Fibroblast of pulmonary artery (primary cell): ENCODE results near the gene VPS35L.

Experiments used
- DNase-seq: peaks from one replicate; pipeline ENCODE4 v3.0.0-alpha.2; 2010; ENCODE audit warnings: low read depth
- H3K4me3 ChIP-seq: replicated peaks from 2 replicates; pipeline ENCODE4 v1.5.1; 2011; ENCODE audit warnings: low read depth, mild to moderate bottlenecking, control low read depth, low read length, moderate library complexity
- TF ChIP-seq, protein P1 (sequence below): IDR thresholded peaks from 2 replicates; pipeline ENCODE4 v1.5.1; 2011; ENCODE audit warnings: mild to moderate bottlenecking, control low read depth, low read length, inconsistent platforms; ENCODE audit errors: missing control alignments

Gene VPS35L

DNA sequence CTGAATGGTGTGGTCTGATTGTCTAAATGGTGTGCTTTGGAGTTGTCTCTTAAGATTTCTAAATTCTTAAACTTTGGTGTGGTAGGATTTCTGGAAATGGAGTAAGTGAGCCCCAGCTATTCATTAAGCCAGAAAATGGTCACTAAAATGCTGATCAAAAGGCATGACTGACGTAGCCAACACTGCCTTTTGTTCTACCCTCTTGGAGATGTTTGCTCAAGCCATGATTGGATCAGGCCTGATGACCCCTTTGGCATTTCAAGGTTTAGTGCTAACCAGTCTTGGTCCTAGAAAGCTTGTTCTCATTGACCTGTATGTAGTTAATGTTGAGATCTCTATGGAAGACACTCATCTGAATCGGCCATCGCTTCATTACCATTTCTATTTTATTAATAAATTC, 94.5 kb downstream of the VPS35L start:
- TF ChIP-seq, protein P1, sequence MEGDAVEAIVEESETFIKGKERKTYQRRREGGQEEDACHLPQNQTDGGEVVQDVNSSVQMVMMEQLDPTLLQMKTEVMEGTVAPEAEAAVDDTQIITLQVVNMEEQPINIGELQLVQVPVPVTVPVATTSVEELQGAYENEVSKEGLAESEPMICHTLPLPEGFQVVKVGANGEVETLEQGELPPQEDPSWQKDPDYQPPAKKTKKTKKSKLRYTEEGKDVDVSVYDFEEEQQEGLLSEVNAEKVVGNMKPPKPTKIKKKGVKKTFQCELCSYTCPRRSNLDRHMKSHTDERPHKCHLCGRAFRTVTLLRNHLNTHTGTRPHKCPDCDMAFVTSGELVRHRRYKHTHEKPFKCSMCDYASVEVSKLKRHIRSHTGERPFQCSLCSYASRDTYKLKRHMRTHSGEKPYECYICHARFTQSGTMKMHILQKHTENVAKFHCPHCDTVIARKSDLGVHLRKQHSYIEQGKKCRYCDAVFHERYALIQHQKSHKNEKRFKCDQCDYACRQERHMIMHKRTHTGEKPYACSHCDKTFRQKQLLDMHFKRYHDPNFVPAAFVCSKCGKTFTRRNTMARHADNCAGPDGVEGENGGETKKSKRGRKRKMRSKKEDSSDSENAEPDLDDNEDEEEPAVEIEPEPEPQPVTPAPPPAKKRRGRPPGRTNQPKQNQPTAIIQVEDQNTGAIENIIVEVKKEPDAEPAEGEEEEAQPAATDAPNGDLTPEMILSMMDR: no peak
- DNase-seq: no peak
- no peak overlapping the region for H3K4me3 ChIP-seq

DNA sequence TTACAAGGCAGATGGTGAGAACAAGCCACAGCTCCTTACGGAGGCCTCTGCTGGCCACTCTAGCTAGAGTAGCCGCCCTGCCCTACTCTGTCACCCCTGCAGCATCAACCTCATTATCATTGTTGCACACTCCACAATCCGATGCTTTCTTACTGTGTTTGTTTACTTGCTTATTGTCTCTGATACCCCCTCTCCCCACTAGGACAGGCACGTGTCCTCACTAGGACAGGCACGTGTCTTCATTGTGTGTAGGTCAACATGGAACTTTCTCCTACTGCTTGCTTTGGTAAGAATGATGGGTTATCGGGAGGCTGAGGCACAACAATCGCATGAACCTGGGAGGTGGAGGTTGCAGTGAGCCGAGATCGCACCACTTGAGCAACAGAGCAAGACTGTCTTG, 98.6 kb downstream of the VPS35L start:
- TF ChIP-seq, protein P1: no peak
- DNase-seq: no peak
- no peak overlapping the region for H3K4me3 ChIP-seq

DNA sequence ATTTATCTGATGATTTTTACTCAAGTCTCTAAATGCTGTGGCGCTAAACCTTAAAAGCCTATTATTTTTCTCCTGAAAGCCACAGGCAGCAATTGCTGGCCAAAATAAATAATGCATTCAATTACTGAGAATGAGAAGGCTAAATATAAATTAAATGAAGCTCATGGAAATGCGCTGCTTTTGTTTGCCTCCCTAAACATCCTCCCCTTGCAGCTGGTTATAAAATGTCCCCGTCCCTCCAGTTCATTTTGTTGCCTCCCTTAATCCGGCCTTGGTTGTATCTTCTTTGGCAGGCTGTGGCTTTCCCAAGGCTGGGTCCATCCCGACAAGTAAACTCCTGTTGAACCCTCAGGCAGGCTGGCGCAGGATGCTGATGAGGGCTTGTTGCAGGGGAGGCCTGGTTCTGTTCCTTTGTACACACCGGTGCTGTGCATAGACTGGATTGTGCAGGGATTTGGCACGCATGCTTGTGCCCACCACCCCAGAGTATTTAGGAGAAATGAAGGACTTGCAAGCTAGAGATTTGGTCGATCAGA, 99.8 kb downstream of the VPS35L start:
- no peak overlapping the region for H3K4me3 ChIP-seq
- no peak for DNase-seq
- TF ChIP-seq, protein P1: no peak

DNA sequence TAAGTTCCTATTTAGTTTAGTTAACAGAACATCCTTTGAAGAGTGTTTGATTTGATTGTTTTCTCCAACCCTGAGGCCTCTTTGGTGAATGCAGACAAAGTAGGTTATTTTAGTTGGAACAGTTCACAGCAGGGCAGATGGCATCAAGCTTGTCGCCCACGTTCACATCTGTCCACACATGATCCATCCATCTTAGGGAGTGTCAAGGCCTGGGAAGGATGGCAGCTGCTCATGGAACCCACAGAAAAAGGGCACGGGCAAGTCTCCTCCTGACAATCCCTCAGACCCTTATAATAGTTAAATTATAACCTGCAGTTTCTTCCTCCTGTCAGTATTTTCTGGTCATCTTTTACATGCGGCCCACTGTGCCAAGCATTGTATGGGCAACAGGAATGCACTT, 102.3 kb downstream of the VPS35L start:
- no peak for DNase-seq
- H3K4me3 ChIP-seq: no peak overlapping the region
- TF ChIP-seq, protein P1: no peak

DNA sequence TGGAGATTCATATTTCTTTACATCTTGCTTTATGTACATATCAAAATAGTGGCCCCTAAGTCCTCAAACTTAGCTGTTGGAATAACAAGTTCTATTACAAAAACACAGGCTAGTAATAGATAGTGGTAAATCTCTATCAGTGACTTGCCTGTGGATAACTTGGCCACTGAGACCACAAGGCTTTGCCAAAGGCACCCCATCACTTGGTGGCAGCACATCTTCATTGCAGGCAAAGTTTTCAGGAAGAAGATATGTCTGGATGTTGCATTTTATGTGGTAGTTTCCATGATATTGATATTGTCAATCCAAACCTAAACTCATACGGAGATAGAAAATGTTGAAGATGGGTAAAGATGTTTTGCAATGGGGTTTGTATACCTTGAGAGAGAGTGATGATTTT, 104.1 kb downstream of the VPS35L start:
- TF ChIP-seq, protein P1: peak; percentile 15
- no peak overlapping the region for H3K4me3 ChIP-seq
- no peak for DNase-seq

DNA sequence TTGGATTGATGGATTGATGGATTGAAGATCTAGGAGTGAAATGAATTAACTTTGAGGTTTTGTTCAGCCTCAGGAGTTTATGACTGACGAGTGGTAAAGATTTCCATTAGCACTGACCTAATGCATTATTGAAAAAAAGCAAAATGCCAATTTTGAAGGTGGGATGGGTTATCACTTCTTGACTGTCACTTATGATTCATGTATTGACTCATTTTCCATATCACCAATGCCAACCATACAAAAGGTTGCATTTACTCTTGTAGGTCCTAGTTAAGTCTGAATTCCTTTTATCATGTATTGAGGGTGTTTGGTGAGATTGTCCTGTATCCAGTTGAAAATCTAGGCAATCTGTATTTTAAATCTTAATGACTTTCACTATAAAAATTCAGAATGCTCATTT, 104.9 kb downstream of the VPS35L start:
- no peak overlapping the region for H3K4me3 ChIP-seq
- DNase-seq: no peak
- TF ChIP-seq, protein P1: no peak

DNA sequence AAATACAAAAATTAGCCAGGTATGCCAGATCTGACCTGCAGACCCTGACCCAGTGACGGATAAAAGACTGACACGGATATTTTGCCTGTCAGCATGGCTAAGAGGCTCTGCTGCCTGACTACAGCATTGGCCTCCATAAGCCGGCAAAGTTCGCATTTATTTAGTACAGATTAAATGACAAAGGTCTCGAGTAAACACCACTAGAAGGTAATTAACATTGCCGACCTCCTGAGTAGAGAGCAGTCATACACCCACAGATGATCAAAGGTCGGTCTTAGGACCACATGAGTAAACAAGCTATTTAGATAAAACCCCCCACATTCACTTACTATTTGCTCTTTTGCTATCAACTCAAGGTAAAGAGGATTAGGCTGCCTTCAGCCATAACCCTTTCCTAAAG, 106.8 kb downstream of the VPS35L start:
- H3K4me3 ChIP-seq: no peak overlapping the region
- no peak for DNase-seq
- TF ChIP-seq, protein P1: no peak
